NT2/D1 (cell line): ENCODE results near the gene CDHR3.

Experiments
- SUZ12 ChIP-seq: IDR thresholded peaks from 2 replicates; pipeline ENCODE4 v1.6.1; 2011; ENCODE audit not compliant: insufficient read length, insufficient read depth; ENCODE audit errors: extremely low read depth
- YY1 ChIP-seq: IDR thresholded peaks from 2 replicates; pipeline ENCODE4 v1.6.1; 2011; ENCODE audit not compliant: insufficient read length, insufficient read depth

DNA sequence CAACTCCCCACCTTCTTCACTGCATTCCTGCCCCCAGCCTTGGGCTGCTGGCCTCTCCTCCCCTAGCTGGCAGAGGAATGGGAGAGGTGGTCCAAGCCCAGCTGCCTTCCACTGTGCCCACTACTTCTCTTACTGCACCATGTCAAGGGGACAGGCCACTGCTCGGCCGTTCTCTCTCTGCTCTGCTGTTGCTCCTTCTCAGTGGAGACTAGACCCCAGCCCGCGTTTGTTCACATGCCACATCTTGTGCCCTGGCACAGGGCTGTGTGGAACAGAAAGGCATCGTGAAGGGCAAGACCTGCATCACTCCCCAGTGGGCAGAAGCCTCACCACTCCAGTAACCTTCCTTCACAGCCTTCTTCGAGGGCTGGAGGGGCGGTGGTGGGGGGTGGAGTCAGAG is 711 bp upstream of the CDHR3 start:
- TF ChIP-seq YY1 (no peak), SUZ12 (no peak)
